HG02763 (cell line): ENCODE measurements around the gene PCYOX1L.

Experiments
- ATAC-seq: cut with Tn5 transposase; IDR thresholded peaks from one replicate; pipeline ENCODE4 v1.9.1; 2021; ENCODE audit warnings: mild to moderate bottlenecking, moderate library complexity; ENCODE audit not compliant: unreplicated experiment

PCYOX1L gene

GRCh38 chr5:149418910-149419531 lies 61.2 kb downstream of the PCYOX1L start:
- ATAC-seq = no peak
